ENCODE measurements around the gene TRMT2B. TPM values are rescaled to one million over a fixed set of nuclear protein-coding genes. Genes with fewer than 3 reads are reported as not detected.

Gene TRMT2B
- total and polyA plus RNA-seq, 2 donors from 2014 or later, result 8.6 to 24.8 TPM

GRCh38 chrX:100999451-100999850 is 52.5 kb downstream of the TRMT2B start:
- Histone ChIP-seq H3K4me1 (ENCODE audit: control insufficient read depth in 2 of 3, insufficient read depth in 2 of 3, low read depth in 1 of 3, low read length in 3 of 3) (no peaks in the 10 kb centered on the region), H3K36me3 (ENCODE audit: control insufficient read depth in 2 of 3, insufficient read depth in 3 of 3, low read length in 3 of 3) (no peaks in the 10 kb centered on the region), H3K9ac (ENCODE audit: low read length in 3 of 3) (no peak overlapping the region), H3K27me3 (ENCODE audit: control insufficient read depth, insufficient read depth, low read length) (no peaks in the 10 kb centered on the region), H3K27ac (ENCODE audit: low read depth in 2 of 2, low read length in 2 of 2) (no peak overlapping the region), H3K9me3 (ENCODE audit: control insufficient read depth in 2 of 3, insufficient read depth in 1 of 3, low read length in 3 of 3) (no peaks in the 10 kb centered on the region), H3K4me3 (ENCODE audit: low read length in 3 of 3) (no peak overlapping the region)
- no peak for DNase-seq
- FAIRE-seq, result no peak
- intact Hi-C loops (cut with DNase I), result no loop called here
- TF ChIP-seq CTCF (IDR thresholded peaks at IDR 0.05; ENCODE audit: borderline replicate concordance, extremely low read depth, insufficient read depth), result no peak

GRCh38 chrX:100995469-100995868 is 56.4 kb downstream of the TRMT2B start:
- FAIRE-seq, result no peak
- Histone ChIP-seq H3K9me3 (ENCODE audit: control insufficient read depth in 2 of 3, insufficient read depth in 1 of 3, low read length in 3 of 3) (no peaks in the 10 kb centered on the region), H3K4me1 (ENCODE audit: control insufficient read depth in 2 of 3, insufficient read depth in 2 of 3, low read depth in 1 of 3, low read length in 3 of 3) (no peaks in the 10 kb centered on the region), H3K36me3 (ENCODE audit: control insufficient read depth in 2 of 3, insufficient read depth in 3 of 3, low read length in 3 of 3) (no peaks in the 10 kb centered on the region), H3K27ac (ENCODE audit: low read depth in 2 of 2, low read length in 2 of 2) (no peak overlapping the region), H3K27me3 (ENCODE audit: control insufficient read depth, insufficient read depth, low read length) (no peaks in the 10 kb centered on the region), H3K9ac (ENCODE audit: low read length in 3 of 3) (no peak overlapping the region), H3K4me3 (ENCODE audit: low read length in 3 of 3) (no peak overlapping the region)
- intact Hi-C loops (cut with DNase I), result no loop called here
- TF ChIP-seq CTCF (IDR thresholded peaks at IDR 0.05; ENCODE audit: borderline replicate concordance, extremely low read depth, insufficient read depth), result no peak
- DNase-seq, result no peak

GRCh38 chrX:100994352-100995281 is 57.3 kb downstream of the TRMT2B start:
- H3K4me1 ChIP-seq (ENCODE audit: control insufficient read depth in 2 of 3, insufficient read depth in 2 of 3, low read depth in 1 of 3, low read length in 3 of 3), result no peaks in the 10 kb centered on the region
- no peak overlapping the region for H3K9ac ChIP-seq (ENCODE audit: low read length in 3 of 3)
- H3K9me3 ChIP-seq (ENCODE audit: control insufficient read depth in 2 of 3, insufficient read depth in 1 of 3, low read length in 3 of 3), result no peaks in the 10 kb centered on the region
- H3K36me3 ChIP-seq (ENCODE audit: control insufficient read depth in 2 of 3, insufficient read depth in 3 of 3, low read length in 3 of 3), result no peaks in the 10 kb centered on the region
- no peak for TF ChIP-seq CTCF (IDR thresholded peaks at IDR 0.05; ENCODE audit: borderline replicate concordance, extremely low read depth, insufficient read depth)
- DNase-seq, result no peak
- no peak overlapping the region for H3K4me3 ChIP-seq (ENCODE audit: low read length in 3 of 3)
- intact Hi-C loops (cut with DNase I), result no loop called here
- no peak for FAIRE-seq
- no peak overlapping the region for H3K27ac ChIP-seq (ENCODE audit: low read depth in 2 of 2, low read length in 2 of 2)
- no peaks in the 10 kb centered on the region for H3K27me3 ChIP-seq (ENCODE audit: control insufficient read depth, insufficient read depth, low read length)
